Subcutaneous adipose tissue (tissue), 4 donors: ENCODE measurements around the gene FOSB. TPM values are rescaled to one million over a fixed set of nuclear protein-coding genes. Genes with fewer than 3 reads are reported as not detected.

Experiments
- total RNA-seq, 4 donors: library from RNA; depleted of rRNA; stranded (reverse); fragments of >200 nt; gene quantifications; one replicate each; pipeline ENCODE4 v1.1.0, GENCODE V29; 2016
- TF ChIP-seq, protein P1 (sequence below): fragments of 450-650 bp; IDR thresholded peaks from one replicate; pipeline ENCODE4 v1.5.1; 2016; ENCODE audit warnings: low read depth, mild to moderate bottlenecking, control low read depth, antibody characterized with exemption, moderate library complexity

FOSB gene
- total RNA-seq, 4 donors from 2014 or later, result 1.8 to 14.5 (median 2.4) TPM

DNA sequence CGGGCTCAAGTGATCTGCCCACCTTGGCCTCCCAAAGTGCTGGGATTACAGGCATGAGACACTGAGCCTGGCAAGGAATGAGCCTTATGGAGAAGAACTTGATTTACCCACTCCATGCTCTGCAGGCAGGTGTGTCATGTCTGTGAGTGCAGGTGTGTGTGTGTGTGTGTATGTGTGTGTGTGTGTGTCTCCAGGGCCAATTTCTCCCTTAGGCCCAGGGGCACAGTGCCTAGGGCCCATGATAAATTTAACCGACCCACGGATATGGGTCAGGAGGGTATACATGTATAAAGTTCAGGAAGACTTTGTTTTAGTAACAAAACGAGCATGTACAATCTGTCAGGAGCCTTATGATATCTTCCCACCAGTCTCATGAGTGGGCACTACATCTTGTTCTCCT is 4.6 kb upstream of the FOSB start:
- TF ChIP-seq, protein P1, sequence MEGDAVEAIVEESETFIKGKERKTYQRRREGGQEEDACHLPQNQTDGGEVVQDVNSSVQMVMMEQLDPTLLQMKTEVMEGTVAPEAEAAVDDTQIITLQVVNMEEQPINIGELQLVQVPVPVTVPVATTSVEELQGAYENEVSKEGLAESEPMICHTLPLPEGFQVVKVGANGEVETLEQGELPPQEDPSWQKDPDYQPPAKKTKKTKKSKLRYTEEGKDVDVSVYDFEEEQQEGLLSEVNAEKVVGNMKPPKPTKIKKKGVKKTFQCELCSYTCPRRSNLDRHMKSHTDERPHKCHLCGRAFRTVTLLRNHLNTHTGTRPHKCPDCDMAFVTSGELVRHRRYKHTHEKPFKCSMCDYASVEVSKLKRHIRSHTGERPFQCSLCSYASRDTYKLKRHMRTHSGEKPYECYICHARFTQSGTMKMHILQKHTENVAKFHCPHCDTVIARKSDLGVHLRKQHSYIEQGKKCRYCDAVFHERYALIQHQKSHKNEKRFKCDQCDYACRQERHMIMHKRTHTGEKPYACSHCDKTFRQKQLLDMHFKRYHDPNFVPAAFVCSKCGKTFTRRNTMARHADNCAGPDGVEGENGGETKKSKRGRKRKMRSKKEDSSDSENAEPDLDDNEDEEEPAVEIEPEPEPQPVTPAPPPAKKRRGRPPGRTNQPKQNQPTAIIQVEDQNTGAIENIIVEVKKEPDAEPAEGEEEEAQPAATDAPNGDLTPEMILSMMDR, result no peak

DNA sequence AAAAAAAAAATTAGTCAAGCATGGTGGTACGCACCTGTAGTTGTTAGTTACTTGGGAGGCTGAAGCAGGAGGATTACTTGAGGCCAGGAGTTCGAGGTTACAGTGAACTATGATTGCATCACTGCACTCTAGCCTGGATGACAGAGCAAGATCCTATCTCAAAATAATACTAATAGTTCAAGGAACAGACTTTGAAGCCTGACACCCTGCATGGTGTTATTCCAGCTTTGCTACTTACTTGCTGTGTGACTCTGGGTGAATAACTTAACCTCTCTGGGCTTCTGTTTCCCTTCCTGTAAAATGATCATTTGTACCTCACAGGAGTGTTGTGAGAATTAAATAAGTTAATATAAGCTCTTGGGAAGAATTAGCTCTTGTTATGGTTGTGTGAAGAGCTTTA is 3.5 kb upstream of the FOSB start:
- TF ChIP-seq, protein P1, result no peak

DNA sequence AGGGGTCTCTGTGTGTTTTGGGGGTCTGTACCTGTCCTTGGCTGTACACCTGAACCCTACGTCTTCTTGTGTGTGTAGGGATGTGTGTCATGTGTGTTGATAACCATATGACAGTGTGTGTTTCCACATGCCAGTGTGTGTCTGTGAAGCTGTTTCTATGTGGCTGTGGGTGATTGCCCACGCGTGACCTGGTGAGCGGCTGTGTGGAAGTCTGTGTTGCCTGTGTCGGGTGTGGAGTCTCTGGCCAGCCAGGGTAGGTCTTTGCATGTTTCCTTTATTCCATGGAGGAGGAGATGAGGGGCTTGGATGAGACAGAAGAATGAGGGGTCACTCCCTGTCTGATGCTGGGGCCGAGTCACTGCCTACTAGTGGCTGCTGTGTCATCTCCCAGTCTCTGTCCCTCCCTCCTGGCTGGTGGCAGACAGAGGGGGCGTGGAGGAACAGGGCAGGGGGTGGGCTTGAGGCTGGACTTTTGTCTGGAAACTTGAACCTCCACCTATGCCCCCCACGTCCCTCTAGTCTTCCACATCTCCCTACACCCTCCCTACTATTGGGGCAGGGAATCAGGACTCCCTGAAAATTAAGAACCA is 2.8 kb upstream of the FOSB start:
- TF ChIP-seq, protein P1, result no peak

DNA sequence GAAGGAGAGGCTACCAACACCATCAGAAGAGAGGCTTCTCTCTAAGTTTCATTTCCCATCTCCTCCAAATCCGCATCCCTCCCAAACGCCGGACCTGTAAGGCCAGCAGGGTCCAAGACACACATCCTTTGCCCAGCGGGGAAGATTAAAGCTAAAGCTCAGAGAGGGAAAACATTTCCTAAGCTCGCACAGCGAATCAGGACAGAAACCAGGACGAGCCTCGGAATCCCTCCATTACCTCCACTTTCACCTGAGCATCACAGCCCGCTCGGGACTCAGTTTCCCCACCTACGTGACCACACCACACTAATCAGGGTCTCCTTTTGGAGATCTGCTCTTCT is 711 bp upstream of the FOSB start:
- TF ChIP-seq, protein P1, result no peak

DNA sequence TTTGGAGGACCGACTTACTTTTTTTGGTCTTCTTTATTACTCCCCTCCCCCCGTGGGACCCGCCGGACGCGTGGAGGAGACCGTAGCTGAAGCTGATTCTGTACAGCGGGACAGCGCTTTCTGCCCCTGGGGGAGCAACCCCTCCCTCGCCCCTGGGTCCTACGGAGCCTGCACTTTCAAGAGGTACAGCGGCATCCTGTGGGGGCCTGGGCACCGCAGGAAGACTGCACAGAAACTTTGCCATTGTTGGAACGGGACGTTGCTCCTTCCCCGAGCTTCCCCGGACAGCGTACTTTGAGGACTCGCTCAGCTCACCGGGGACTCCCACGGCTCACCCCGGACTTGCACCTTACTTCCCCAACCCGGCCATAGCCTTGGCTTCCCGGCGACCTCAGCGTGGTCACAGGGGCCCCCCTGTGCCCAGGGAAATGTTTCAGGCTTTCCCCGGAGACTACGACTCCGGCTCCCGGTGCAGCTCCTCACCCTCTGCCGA is 409 bp downstream of the FOSB start:
- TF ChIP-seq, protein P1, result no peak

DNA sequence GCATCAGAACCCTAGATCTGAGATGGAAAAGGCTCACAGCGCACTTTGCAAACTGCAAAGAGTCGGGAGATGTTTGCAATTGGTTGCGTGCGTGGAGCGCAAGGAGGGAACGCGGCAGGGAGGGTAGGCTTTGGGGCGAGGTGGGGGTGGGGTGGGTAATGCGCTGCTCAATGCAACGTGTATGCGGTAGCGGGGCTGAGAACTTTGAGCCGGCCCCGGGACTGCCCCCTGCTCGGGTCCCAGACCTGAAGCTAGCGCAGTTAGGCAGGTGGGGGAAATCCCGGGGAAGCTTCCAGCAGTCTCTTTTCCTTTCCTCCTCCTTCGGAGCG is 971 bp downstream of the FOSB start:
- TF ChIP-seq, protein P1, result no peak

DNA sequence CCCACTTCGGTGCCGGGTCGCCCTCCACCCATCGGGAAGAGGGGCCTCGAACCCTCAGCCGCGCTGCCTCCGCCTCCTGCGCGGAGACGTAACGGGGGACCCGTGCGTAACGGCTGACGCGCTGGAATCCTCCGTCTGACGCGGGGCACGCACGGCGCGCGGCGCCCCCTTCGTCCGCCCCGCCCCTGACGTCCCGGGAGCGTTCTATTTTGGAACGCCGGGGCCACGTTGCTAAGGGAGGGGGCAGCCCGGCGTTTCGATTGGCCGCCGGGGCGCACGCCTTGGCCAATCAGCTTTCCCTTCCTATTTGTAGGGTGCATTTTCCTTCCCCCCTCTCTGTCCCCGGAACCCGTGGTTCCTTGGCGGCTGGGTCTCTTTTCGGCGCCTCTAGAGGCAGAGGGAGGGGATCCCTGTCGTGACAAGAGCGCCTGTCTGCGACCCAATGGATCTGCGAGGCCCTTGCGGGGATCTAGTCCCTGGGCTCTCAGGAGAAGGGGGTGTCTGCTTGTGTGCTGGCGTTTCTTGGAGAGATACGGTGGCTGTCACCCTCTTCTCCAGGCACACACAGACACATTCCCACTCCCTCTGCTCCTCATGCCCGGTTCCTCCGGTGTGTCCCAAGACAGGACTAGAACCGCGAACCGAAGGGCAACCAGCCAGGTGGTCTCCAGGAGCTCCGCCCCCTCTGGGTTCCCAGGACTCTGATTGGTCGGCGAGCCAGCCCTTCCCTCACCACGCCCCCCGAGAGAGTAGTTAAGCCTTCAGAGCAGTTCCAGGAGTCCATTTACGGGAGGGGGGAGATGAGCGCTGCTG is 1.5 kb downstream of the FOSB start:
- TF ChIP-seq, protein P1, result no peak
